NB4 (cell line): ENCODE data around the gene PAFAH1B2.
A peak's percentile ranks its signal among the peaks of the same experiment; 100 is the strongest.

Experiments
- DNase-seq: peaks from one replicate; pipeline ENCODE4 v3.0.0; 2010; ENCODE audit warnings: low read depth
- H3K4me3 ChIP-seq: one replicate; pipeline ENCODE4 v1.5.1; 2011; ENCODE audit warnings: mild to moderate bottlenecking, low read depth, low read length, moderate library complexity
- CTCF ChIP-seq: IDR thresholded peaks from one replicate; pipeline ENCODE4 v1.5.1; 2012; ENCODE audit warnings: low read depth, low read length
- MAX ChIP-seq: IDR thresholded peaks from 2 replicates; pipeline ENCODE4 v1.6.1; 2011; ENCODE audit warnings: low read depth, low read length
- MYC ChIP-seq: IDR thresholded peaks from 2 replicates; pipeline ENCODE4 v1.6.1; 2011; ENCODE audit warnings: low read depth, low read length
- POLR2A ChIP-seq: IDR thresholded peaks from 2 replicates; pipeline ENCODE4 v1.6.1; 2011; ENCODE audit warnings: mild to moderate bottlenecking; ENCODE audit not compliant: insufficient read length; ENCODE audit errors: extremely low read depth

The PAFAH1B2 gene

GRCh38 chr11:117195761-117196160 is 51.7 kb downstream of the PAFAH1B2 start:
- no peak for DNase-seq
- H3K4me3 ChIP-seq, result no peak overlapping the region
- TF ChIP-seq MYC (no peak), POLR2A (no peak)

- no peak for TF ChIP-seq MYC
- no peak for TF ChIP-seq MAX
- no peak for TF ChIP-seq POLR2A
- TF ChIP-seq CTCF, result no peak
- no peak overlapping the region for H3K4me3 ChIP-seq
- no peak for DNase-seq
These were observed 52.9 kb downstream of the PAFAH1B2 start for GRCh38 chr11:117197006-117197405.

GRCh38 chr11:117197516-117198456 is 53.7 kb downstream of the PAFAH1B2 start:
- DNase-seq, result no peak
- TF ChIP-seq POLR2A, result no peak
- no peak for TF ChIP-seq MYC
- no peak for TF ChIP-seq MAX
- peak; percentile 68 for TF ChIP-seq CTCF
- H3K4me3 ChIP-seq, result no peak overlapping the region

- no peak overlapping the region for H3K4me3 ChIP-seq
- no peak for DNase-seq
- TF ChIP-seq MYC (no peak), CTCF (no peak), POLR2A (no peak), MAX (no peak)
These were observed 54.5 kb downstream of the PAFAH1B2 start for GRCh38 chr11:117198613-117199012.

- H3K4me3 ChIP-seq, result no peak within 1 kb of the TSS
- no peak for DNase-seq
- TF ChIP-seq POLR2A, result no peak
- no peak for TF ChIP-seq MAX
- no peak for TF ChIP-seq CTCF
- TF ChIP-seq MYC, result no peak
These were observed 55.2 kb downstream of the PAFAH1B2 start, which contains the start of gene TAGLN for GRCh38 chr11:117199053-117199915. TAGLN (plus strand) TSS chr11:117199370; CDS start chr11:117203014, 3,644 bp downstream.

GRCh38 chr11:117199916-117200812 is 56.1 kb downstream of the PAFAH1B2 start:
- no peak for DNase-seq
- TF ChIP-seq POLR2A (no peak), CTCF (no peak), MYC (no peak), MAX (no peak)
- H3K4me3 ChIP-seq, result no peak overlapping the region
